ENCODE measurements around the gene CCDC200. TPM values are rescaled to one million over a fixed set of nuclear protein-coding genes. Genes with fewer than 3 reads are reported as not detected.

CCDC200 gene
- total and polyA plus RNA-seq, 2 of the 13 experiments (the other 11 are each of a cell fraction or from before 2014, with no cell fraction given) = not detected

DNA sequence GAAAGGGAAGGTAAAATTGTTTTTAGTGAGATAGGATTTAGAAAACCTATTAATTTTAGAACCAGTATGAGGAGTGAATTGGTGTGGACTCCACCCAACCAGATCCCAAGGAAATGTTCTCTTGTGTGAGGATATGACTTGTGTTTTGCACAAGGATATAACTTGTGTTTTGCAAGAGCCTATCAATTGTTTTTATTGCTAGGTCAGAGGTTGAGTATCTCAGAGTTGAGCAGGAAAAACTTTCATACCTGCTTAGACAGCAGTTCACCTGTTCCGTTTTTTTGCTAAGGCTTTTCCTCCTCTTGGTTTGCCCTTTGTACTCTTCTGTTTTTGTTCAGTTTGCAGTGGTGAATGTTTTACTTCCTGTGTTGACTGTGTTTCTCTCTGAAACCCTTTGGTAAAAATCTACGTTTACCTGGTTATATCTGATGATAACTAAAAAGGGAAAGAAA is 52.3 kb downstream of the CCDC200 start (continued):
- TF ChIP-seq KMT2B (CRISPR knock-in tag; IDR thresholded peaks at IDR 0.05) (peak; percentile 58), NCOR1 (IDR thresholded peaks at IDR 0.05; ENCODE audit: borderline replicate concordance, low read length) (peak; percentile 26; the same call in 1 of the 2 replicates), CBX1 (IDR thresholded peaks at IDR 0.05; ENCODE audit: low read depth) (no peak), ZNF12 (CRISPR knock-in tag; IDR thresholded peaks at IDR 0.05) (peak; percentile 59; the same call in 1 of the 2 replicates), ZNF160 (CRISPR knock-in tag; IDR thresholded peaks at IDR 0.05) (no peak), ZNF3 (CRISPR knock-in tag; IDR thresholded peaks at IDR 0.05) (no peak), FOXA1 (IDR thresholded peaks at IDR 0.05) (no peak), FOXA1 (CRISPR knock-in tag; IDR thresholded peaks at IDR 0.05) (peak; percentile 61; the same call in 1 of the 2 replicates), SNRNP70 (IDR thresholded peaks at IDR 0.05; ENCODE audit: low read depth, low read length) (no peak), HMG20B (CRISPR knock-in tag; conservative IDR thresholded peaks at IDR 0.05) (peak; percentile 57; the same call in 1 of the 2 replicates), NR2C2 (CRISPR knock-in tag; IDR thresholded peaks at IDR 0.05; ENCODE audit: borderline replicate concordance) (peak; percentile 82), MAFF (IDR thresholded peaks at IDR 0.05; ENCODE audit: low read depth, low read length) (peak; percentile 60), SP2 (CRISPR knock-in tag; IDR thresholded peaks at IDR 0.05) (no peak), NFIC (IDR thresholded peaks at IDR 0.05; ENCODE audit: low read length) (peak; percentile 76), SMARCC2 (IDR thresholded peaks at IDR 0.05) (no peak), SETDB1 (CRISPR knock-in tag; IDR thresholded peaks at IDR 0.05; ENCODE audit: borderline replicate concordance) (no peak), ZNF878 (CRISPR knock-in tag; IDR thresholded peaks at IDR 0.05) (0 out of 2 replicates have a peak, but pooled peaks have one; percentile 28), PHF21A (CRISPR knock-in tag; IDR thresholded peaks at IDR 0.05) (peak; percentile 88), HNRNPK (IDR thresholded peaks at IDR 0.05; ENCODE audit: low read depth, low read length, poor library complexity, severe bottlenecking) (no peak), MED8 (CRISPR knock-in tag; IDR thresholded peaks at IDR 0.05; ENCODE audit: insufficient replicate concordance) (no peak), ZNF33B (CRISPR knock-in tag; IDR thresholded peaks at IDR 0.05) (no peak), ZNF367 (CRISPR knock-in tag; IDR thresholded peaks at IDR 0.05; ENCODE audit: borderline replicate concordance) (no peak)
- TF ChIP-seq, protein P1, sequence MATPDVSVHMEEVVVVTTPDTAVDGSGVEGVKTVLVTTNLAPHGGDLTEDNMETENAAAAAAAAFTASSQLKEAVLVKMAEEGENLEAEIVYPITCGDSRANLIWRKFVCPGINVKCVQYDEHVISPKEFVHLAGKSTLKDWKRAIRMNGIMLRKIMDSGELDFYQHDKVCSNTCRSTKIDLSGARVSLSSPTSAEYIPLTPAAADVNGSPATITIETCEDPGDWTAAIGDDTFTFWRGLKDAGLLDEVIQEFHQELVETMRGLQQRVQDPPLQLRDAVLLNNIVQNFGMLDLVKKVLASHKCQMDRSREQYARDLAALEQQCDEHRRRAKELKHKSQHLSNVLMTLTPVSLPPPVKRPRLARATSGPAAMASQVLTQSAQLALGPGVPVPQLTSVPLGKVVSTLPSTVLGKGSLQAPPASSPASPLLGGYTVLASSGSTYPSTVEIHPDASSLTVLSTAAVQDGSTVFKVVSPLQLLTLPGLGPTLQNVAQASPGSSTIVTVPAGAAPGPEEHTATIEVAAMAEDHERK (CRISPR knock-in tag; IDR thresholded peaks at IDR 0.05; ENCODE audit: low read depth) = no peak
- TF ChIP-seq, protein P2, sequence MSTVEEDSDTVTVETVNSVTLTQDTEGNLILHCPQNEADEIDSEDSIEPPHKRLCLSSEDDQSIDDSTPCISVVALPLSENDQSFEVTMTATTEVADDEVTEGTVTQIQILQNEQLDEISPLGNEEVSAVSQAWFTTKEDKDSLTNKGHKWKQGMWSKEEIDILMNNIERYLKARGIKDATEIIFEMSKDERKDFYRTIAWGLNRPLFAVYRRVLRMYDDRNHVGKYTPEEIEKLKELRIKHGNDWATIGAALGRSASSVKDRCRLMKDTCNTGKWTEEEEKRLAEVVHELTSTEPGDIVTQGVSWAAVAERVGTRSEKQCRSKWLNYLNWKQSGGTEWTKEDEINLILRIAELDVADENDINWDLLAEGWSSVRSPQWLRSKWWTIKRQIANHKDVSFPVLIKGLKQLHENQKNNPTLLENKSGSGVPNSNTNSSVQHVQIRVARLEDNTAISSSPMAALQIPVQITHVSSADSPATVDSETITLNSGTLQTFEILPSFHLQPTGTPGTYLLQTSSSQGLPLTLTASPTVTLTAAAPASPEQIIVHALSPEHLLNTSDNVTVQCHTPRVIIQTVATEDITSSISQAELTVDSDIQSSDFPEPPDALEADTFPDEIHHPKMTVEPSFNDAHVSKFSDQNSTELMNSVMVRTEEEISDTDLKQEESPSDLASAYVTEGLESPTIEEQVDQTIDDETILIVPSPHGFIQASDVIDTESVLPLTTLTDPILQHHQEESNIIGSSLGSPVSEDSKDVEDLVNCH (CRISPR knock-in tag; IDR thresholded peaks at IDR 0.05) = no peak
- TF ChIP-seq, protein P3, sequence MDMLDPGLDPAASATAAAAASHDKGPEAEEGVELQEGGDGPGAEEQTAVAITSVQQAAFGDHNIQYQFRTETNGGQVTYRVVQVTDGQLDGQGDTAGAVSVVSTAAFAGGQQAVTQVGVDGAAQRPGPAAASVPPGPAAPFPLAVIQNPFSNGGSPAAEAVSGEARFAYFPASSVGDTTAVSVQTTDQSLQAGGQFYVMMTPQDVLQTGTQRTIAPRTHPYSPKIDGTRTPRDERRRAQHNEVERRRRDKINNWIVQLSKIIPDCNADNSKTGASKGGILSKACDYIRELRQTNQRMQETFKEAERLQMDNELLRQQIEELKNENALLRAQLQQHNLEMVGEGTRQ (IDR thresholded peaks at IDR 0.05; ENCODE audit: low read depth, low read length) = no peak
- TF ChIP-seq, protein P3 (CRISPR knock-in tag; IDR thresholded peaks at IDR 0.05; ENCODE audit: borderline replicate concordance) = no peak

Data from HepG2 (cell line).